22Rv1 (cell line): ENCODE measurements around the gene SLITRK1.

Experiments
- CTCF ChIP-seq: fragments of 450-650 bp; IDR thresholded peaks from 2 replicates; pipeline ENCODE4 v1.5.1; 2017; ENCODE audit warnings: mild to moderate bottlenecking
- ZFX ChIP-seq: fragments of 450-650 bp; IDR thresholded peaks from 2 replicates; pipeline ENCODE4 v1.6.1; 2017; ENCODE audit warnings: antibody characterized with exemption, borderline replicate concordance

DNA sequence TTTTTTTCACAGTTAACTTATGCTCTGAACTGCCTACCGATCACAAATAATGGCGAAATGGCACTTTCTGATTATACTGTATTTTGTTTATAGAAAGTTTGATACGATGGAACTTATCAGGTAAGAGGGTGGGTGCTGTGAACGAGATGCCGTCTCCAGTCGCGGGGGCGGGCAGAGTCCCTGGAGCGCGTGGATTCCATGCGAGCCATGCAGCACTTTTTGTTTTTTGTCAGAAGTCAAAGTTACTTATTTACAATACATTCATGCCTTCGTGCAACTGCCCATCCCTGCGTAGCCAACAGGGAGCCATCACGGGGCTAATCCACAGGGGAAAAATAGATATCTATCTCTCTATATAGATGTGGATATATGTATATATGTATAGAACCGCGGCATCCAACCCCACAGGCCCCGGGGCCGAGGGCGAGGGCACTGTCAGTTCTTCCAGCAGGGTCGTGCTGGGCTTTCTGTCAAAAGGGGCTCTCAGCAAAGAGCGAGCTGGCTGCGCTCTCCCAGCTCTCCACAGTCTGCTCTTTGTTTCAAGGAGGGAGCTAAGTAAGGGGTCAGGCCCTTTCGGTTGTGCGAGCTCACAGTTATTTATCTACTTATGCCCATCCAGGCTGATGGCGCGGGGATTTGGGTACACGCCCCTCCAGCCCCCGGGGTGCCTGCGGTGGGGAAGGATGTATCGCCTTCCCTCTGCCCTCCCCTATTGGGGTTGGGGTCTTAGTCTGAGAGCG is 3.4 kb downstream of the SLITRK1 start:
- TF ChIP-seq CTCF = no peak
- no peak for TF ChIP-seq ZFX
